ENCODE measurements around the gene SCN3A. TPM values are rescaled to one million over a fixed set of nuclear protein-coding genes. Genes with fewer than 3 reads are reported as not detected.

Gene SCN3A
- 0.32 and 10.2 TPM in 2 replicates for total RNA-seq

GRCh38 chr2:165203689-165204559, at the start of gene SCN3A:
SCN3A (minus strand) TSS chr2:165204050; CDS start chr2:165176394, 27,656 bp downstream.

GRCh38 chr2:165239230-165239629, 35.4 kb upstream of the SCN3A start, which contains the start of gene SCN2A:
SCN2A (plus strand) TSS chr2:165239414; CDS start chr2:165295824, 56,410 bp downstream.

Other genes with a start within 250 kb of the SCN3A start
- not detected in 2 replicates for gene SLC38A11, start 248.5 kb downstream of the SCN3A start, total RNA-seq
- gene SCN2A, start 35.4 kb upstream of the SCN3A start, total RNA-seq, result under 0.01 TPM in 2 replicates

All from bladder microvascular endothelial cell (primary cell).